Fibroblast of skin of left biceps (primary cell): ENCODE data around the gene KAZN.
A peak's percentile ranks its signal among the peaks of the same experiment; 100 is the strongest.

Source experiments
- DNase-seq, 2 experiments: peaks; one replicate each; pipeline ENCODE4 v3.0.0-alpha.2; 2013; ENCODE audit warnings: low read depth in 2 of 2

Gene KAZN

GRCh38 chr1:15107058-15107687, 508.7 kb downstream of the KAZN start:
- no peak for DNase-seq

GRCh38 chr1:15107911-15108310, 509.4 kb downstream of the KAZN start:
- DNase-seq: no peak

- no peak for DNase-seq
Observed at GRCh38 chr1:15110128-15110866, 511.8 kb downstream of the KAZN start.

GRCh38 chr1:15110867-15111230, 512.4 kb downstream of the KAZN start:
- DNase-seq: no peak

- no peak for DNase-seq
Observed at GRCh38 chr1:15113146-15113545, 514.7 kb downstream of the KAZN start.

- no peak for DNase-seq
Observed at GRCh38 chr1:15114884-15115283, 516.4 kb downstream of the KAZN start.

GRCh38 chr1:15115542-15116330, 517.3 kb downstream of the KAZN start:
- DNase-seq: no peak

GRCh38 chr1:15116966-15117365, 518.5 kb downstream of the KAZN start:
- DNase-seq: no peak

GRCh38 chr1:15117671-15118325, 519.3 kb downstream of the KAZN start:
- DNase-seq: no peak

GRCh38 chr1:15118579-15118978, 520.1 kb downstream of the KAZN start:
- no peak for DNase-seq

- no peak for DNase-seq
Observed at GRCh38 chr1:15120251-15120945, 521.9 kb downstream of the KAZN start.

GRCh38 chr1:15122331-15122730, 523.8 kb downstream of the KAZN start:
- DNase-seq: no peak

- no peak for DNase-seq
Observed at GRCh38 chr1:15123270-15123669, 524.8 kb downstream of the KAZN start.

- no peak for DNase-seq
Observed at GRCh38 chr1:15123925-15124324, 525.4 kb downstream of the KAZN start.

GRCh38 chr1:15124362-15125100, 526.0 kb downstream of the KAZN start:
- DNase-seq: no peak

- DNase-seq: no peak
Observed at GRCh38 chr1:15125101-15125745, 526.7 kb downstream of the KAZN start.

GRCh38 chr1:15128077-15128476, 529.6 kb downstream of the KAZN start:
- no peak for DNase-seq

GRCh38 chr1:15128520-15129313, 530.2 kb downstream of the KAZN start:
- peak; percentile 12 to 23 for DNase-seq

GRCh38 chr1:15129944-15130343, 531.5 kb downstream of the KAZN start:
- no peak for DNase-seq

GRCh38 chr1:15130607-15131006, 532.1 kb downstream of the KAZN start:
- DNase-seq: no peak
